HG02840 (cell line): ENCODE measurements around the gene LRFN3.
"Not testable (repeated sequence)": the region's sequence is repeated elsewhere in the genome, so short reads cannot be mapped to it uniquely, and the experiment has no call there.

Source experiments
- ATAC-seq: cut with Tn5 transposase; IDR thresholded peaks from one replicate; pipeline ENCODE4 v1.9.1; 2021; ENCODE audit warnings: mild to moderate bottlenecking, moderate library complexity, moderate number of reproducible peaks; ENCODE audit not compliant: unreplicated experiment, low FRiP score

Gene LRFN3

DNA sequence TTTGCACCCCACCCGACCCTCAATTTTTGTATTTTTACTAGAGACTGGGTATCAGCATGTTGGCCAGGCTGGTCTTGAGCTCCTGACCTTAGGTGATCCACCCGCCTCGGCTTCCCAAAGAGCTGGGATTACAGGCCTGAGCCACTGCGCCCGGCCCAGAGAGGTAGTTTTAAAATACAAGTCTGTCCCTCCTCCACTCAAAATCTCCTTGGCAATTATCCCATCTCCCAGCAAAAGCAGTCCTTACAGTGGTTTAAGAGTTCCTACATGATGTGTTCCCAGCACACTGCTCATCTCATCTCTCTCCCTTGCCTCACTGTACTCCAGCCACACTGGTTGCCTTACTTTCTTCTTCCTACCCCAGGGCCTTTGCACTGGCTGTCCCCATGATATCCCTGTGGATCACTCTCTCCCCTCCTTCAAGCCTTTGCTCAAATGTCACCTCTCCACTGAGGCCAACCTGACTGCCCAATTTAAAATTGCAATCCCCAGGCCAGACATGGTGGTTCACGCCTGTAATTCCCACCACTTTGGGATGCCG is 24.3 kb downstream of the LRFN3 start:
- no peak for ATAC-seq

DNA sequence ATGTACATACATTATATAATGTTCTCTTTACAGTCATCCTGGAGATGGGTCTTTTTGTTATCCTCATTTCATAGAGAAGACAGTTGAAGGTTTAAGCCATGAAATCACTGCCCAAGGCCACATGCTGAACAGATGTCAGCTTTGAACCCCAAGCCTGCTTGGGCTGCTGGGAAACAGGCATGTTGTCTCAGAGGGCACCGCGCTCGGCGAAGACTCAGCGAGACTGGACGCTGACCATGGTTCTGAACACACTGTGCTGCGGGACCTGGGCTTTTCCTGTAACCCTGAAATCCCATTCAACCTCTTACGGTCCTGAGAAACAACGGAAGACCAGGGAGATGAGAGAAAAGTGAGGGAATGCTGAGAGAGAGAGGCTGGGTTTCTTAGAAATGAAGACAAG is 27.3 kb downstream of the LRFN3 start:
- no peak for ATAC-seq

DNA sequence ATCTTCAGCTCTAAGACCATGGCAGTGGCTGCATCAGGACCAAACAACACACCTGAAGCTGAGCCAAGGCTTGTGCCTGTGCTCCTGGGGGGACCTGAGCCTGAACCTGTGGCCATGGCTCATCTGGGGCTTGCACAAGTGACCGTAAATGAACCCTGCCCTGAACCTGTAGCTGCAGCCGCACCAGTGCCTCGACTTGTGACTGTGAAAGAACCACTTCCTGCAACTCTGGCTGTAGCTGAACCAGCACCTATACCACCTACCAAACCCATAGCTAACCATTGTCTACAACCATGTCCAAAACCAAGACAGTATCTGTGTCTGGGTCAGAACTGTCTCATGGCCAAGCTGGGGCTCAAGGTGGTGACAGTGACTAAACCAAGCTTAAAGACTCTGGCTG is 30.6 kb downstream of the LRFN3 start:
- ATAC-seq: no peak

DNA sequence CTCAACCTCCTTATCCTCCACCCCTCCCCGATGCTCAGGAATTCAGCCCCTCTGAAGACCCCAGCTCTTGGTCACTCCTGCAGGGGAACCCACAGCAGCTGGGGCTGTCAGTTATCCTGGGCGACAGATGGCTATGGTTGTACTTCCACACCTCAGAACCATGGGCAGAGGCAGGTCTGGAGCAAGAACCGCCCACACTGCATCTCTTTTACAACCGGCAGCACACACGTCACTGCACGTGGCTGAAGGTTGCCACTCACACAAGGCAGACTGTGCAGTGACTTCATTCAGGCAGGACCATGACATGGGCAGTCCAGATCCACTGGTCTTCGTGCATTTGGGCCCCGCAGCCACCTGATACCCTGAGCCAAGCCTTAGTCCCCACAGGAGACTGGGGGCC is 37.3 kb downstream of the LRFN3 start:
- ATAC-seq: no peak

DNA sequence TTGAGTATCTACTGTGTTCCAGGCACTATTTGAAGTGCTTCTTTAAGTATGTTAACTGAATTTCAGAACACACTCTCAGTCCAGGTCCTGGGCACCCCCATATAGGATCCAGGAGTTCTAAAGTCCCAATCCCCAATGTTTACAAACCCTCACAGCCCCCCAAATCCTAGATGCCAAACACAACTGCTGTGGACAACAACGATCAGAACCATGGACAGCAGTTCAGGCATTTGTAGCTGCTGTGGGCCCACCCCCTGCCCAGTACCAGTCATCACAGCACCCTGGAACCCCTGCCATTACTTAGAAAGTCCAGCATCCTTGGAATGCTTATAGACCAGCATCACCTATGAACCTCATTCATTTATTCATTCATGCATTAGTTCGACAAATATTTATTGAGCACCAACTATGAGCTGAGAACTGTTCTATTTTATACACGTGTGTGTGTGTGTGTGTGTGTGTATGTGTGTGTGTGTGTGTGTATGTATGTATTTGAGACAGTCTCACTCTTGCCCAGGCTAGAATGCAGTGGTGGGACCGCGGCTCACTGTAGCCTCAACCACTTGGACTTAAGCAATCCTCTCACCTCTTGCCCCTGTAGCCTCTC is 39.5 kb downstream of the LRFN3 start:
- ATAC-seq: no peak

DNA sequence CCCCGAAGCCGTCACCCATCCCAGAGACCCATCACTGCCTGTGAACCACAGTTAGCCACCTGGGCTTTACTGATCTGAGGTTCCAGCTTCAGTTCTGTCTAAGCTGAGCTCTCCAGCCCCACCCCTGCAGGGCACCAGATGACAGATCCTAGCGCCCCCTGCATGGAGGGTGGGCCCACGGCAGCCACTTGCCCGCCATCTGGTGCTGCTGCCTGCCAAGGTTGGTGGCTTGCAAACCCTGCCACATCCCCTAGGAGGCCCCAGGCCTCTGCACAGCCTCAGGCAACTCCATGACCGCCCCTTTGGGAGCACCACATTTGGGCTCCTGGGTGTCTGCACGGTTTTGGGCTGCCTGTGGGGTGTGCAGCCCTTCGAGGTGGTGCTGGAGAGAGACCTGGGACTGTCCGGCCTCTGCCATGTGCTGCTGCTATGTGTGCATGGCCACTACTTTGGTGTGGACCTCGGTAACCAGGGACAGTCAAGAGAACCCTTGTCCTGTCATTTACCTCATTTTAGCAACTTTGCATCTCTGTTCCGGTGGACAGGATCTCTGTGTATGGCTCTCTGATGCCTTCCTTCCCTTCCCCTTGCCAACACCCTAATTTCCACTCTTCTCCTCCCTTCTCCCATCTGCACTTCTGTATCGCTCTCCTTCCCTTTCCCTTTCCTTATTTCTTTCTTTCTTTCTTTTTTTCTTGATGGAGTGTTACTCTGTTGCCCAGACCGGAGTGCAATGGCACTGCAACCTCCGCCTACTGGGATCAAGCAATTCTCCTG is 41.5 kb downstream of the LRFN3 start:
- ATAC-seq: no peak

DNA sequence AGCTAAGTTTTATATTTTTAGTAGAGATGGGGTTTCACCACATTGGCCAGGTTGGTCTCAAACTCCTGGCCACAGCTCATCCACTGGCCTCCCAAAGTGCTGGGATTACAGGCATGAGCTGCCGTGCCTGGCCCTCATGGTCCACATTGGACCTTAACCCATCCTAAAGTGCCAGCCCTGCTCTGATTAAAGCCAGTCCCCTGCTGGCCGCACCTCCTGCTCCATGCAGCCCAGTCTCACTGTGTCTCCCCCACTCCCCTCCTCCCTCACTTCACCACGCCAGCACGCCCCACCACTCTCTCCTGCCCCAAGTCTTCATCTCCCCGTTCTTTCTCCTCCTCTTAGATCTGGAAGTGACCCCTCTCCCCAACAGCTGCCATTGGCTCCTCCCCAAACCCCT is 42.1 kb downstream of the LRFN3 start:
- ATAC-seq: no peak

DNA sequence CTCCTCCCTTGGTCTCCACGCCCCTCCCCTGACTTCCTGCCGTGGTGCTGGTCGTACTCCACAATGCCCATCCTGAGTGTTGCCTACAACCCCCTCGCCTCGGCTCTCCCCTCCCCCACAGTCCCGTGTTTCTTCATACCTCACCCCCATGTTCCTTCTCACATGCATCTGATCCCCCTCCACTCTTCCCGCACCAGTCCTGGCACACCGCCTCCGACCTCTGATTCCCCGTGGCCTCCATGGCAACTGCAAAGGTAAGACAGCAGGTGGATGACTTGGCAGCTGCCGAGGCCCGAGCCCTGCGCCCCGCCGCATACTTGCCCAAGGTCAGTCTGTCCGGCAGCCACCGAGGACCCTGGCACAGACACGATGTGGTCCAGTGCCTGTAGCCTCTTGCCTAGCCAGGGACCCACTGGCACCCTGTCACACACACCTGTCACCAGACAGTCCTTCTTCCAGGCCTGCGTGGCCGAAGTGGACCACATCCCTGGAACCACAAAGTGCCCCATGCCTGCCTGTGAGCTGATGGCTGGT is 42.7 kb downstream of the LRFN3 start:
- no peak for ATAC-seq

DNA sequence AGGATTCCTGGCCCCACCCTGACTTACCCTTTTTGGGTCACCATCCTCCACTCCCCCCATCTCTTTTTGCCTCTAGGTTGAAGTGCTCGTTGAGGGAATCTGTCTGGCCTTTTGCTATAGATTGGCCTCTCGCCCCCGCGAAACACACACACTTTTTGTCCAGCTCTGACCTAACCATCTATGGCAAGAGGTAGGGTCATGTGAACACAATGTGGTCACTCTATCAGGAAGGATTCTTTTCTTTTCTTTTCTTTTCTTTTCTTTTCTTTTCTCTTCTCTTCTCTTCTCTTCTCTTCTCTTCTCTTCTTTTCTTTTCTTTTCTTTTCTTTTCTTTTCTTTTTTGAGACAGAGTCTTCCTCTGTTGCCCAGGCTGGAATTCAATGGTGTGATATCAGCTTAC is 44.8 kb downstream of the LRFN3 start:
- ATAC-seq: not testable (repeated sequence)

DNA sequence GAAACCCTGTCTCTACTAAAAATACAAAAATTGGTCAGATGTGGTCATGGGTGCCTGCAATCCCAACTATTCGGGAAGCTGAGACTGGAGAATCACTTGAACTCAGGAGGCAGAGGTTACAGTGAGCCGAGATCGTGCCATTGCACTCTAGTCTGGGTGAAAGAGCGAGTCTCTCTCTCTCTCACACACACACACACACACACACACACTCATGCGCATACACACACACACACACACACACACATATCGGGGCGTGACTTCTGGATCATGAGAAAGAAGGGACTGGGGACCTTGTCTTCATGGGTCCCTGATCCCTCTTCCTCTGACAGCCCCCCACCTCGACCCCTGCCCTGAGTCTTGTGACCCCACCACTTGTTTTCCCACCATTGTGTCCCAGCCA is 47.0 kb downstream of the LRFN3 start:
- ATAC-seq: no peak

DNA sequence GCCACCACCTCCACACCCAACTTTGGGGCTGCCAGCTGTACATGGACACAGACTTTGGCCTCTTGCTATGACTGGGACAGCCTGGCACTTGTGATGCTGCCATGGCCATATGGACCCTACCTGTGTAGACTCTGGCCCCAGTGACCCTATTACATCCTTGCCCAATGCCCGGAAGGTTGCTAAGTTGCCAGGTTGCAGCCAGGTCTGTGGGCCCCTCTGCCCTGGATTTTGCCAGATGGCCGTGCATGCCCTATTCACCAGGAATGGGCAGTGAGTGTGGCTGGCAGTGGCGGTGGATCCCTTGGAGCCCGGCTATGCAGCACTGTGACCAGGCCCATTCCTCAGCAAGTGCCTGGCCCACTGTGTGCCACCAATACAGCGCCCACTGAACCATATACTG is 49.9 kb downstream of the LRFN3 start:
- no peak for ATAC-seq

DNA sequence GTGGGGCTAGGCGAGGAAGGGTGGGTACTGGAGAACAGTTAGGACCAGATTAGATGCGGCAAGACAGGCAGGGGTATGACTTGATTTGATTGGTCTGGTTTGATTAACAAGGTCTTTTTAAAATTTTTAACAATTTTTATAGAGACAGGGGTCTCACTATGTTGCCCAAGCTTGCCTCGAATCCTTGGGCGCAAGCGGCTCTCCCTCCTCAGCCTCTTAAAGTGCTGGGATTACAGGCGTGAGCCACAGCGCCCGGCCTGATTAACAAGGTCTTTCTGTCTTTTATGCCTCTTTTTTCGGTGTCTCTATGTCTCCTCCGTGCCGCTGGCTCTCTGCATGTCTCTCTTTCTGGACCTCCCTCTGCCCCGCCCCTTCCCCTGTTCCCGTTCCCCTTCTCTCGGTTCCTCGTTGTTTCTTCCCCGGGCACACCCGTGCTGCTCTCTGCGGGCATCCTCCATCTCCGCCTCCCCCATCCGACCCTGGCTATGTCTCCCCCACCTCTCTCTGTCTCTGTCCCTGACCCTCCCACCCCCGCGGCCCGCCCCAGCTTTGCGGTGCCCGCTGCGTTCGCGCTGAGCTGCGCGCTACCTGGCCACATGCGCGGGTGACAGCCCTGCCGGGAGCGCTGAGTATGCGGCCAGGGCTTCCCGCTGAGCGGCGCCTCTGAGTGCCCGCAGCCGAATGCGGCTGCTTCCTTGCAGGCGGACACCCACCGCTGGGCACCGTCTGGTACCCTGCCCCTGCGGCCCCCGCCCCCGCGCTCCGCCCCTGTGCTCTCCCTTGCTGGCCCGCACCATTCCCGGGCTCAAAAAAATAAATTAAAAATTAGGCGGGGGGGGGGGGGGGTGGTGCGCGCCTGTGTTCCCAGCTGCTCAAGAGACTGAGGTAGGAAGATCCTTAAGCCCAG is 50.7 kb downstream of the LRFN3 start:
- no peak for ATAC-seq

DNA sequence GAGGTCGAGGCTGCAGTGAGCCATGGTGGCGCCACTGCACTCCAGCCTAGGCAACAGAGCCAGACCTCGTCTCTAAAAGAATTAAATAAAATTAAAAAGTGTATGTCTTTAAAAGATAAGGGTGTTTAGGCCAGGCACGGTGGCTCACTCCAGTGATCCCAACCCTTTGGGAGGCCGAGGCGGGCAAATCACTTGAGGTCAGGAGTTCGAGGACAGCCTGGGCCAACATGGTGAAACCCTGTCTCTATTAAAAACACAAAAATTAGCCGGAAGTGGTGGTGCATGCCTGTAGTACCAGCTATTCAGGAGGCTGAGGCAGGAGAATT is 51.4 kb downstream of the LRFN3 start:
- no peak for ATAC-seq

DNA sequence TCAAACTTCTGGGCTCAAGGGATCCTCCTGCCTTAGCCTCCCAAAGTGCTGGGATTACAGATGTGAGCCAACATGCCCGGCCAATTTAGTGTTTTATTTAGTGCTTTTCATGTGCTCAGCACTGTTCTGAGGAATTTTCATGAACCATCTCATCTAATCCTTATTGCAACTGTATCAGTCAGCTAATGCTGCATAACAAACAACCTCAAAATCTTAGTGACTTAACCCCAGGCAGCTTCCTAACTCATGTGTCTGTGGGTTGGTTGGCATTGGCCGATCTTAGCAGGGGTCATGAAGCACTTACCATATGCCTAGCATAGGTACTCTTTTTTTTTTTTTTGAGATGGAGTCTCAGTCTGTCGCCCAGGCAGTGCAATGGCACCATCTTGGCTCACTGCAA is 52.6 kb downstream of the LRFN3 start:
- ATAC-seq: no peak

DNA sequence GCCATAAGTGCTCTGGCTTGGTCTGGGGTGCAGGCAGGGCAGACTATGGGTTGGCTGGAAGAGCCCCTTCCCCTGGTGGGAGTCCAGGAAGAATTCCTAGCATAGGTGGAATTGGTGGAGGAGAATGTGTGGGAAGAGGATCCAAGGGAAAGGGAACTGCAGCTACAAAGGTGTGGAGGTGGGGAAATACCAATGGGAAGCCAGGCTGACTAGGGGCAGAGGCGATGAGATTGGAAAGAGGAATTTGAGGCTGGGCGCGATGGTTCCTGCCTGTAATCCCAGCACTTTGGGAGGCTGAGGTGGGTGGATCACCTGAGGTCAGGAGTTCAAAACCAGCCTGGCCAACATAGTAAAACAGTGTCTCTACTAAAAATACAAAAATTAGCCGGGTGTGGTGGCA is 54.0 kb downstream of the LRFN3 start:
- no peak for ATAC-seq

DNA sequence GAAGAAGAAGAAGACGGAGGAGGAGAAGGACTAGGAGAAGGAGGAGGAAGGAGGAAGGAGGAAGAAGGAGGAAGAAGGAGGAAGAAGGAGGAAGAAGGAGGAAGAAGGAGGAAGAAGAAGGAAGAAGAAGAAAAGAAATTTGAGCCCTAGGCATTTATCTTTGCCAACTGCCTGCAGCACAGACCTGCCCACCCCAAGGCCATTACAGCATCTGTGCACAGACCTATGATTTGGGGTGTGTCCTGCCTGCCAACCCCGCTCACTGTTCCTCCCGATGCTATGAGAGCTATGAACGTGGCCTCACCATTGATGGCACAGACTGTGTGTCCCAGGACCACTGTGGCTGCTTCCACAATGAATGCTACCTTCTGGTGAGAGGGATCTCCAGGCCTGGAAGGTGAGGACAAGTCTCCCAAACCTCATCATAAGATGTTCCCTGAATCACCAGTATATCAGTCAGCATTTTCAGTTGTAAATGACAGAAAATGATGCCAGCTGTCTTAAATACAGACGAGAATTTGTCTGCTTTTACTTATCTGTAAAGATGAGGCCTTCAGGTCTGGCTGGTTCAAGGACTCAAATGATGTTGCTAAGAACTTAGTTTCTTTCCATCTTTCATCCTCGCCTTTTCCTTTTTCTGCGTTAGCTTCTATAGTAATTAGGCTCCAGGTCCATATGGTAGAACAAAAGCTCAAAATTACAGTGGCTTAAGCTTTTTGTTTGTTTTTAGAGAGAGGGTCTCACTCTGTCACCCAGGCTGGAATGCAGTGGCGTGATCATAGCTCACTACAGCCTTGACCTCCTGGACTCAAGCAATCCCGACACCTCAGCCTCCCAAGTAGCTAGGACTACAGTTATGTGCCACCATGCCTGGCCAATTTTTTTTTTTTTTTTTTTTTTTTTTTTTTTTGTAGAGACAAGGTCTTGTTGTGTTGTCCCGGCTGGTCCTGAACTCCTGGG is 54.9 kb downstream of the LRFN3 start:
- ATAC-seq: no peak

DNA sequence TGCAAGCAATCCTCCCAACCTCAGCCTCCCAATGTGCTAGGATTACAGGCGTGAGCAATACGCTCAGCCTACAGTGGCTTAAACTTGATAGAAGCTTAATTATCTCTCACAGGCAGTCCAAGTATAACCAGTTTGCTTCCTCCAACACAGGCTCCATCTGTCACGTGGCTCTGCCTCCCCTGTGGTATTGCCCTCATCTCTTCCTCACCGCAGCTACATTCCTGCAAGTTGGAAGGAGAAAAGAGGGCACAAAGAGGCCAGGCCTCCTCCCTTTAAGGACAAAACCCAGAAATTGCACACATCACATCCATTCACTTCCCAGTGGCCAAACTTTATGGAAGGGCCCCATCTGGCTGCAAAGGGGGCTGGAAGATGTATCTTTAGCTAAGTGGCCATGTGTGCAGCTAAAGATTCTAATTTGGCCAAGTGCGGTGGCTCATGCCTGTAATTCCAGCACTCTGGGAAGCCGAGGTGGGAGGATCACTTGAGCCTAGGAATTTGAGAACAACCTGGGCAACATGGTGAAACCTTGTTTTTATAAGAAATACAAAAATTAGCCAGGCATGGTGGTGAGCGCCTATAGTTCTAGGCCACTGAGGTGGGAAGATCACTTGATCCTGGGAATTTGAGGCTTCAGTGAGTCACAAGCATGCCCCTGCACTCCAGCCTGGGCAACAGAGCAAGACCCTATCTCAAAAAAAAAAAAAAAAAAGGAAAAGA is 55.7 kb downstream of the LRFN3 start:
- ATAC-seq: no peak

DNA sequence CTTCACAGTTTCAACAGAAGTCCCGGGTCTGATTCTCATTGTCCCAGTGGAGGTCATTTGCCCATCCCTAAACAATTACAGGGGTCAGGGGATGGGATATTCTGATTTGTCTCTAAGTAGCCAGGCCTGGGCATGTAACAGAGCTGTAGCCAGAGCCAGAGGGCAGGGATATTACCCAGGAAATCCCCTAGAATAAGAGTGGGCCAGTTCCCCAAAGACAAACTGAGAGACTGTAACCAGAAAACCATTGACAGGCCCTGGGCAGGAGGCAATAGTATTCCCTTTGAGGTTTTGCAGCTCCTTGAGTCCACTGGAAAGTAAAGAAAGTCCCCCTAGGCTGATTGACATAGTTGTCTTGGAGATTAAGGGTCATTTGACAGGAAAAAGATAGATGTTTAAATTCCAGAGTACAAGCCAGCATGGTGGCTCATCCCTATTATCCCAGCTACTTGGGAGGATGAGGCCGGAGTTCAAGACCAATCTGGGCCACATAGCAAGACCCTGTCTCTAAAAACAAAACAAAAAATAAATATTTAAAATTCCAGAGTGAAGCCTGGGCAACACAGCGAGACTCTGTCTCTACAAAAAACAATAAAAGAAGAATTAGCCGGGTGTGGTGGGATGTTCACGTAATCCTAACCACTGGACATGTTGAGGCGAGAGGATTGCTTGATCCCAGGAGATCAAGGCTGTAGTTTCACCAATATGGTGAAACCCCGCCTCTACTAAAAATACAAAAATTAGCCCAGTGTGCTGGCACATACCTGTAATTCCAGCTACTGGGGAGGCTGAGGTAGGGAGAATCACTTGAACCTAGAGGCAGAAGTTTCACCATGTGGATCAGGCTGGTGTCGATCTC is 57.0 kb downstream of the LRFN3 start:
- no peak for ATAC-seq
